ENCODE results near the gene CTTNBP2.

Gene CTTNBP2

GRCh38 chr7:117870448-117871130 is 2.7 kb downstream of the CTTNBP2 start:
- FAIRE-seq: no peak

- no peak for FAIRE-seq
Measured at GRCh38 chr7:117869374-117869773, 3.9 kb downstream of the CTTNBP2 start.

DNA sequence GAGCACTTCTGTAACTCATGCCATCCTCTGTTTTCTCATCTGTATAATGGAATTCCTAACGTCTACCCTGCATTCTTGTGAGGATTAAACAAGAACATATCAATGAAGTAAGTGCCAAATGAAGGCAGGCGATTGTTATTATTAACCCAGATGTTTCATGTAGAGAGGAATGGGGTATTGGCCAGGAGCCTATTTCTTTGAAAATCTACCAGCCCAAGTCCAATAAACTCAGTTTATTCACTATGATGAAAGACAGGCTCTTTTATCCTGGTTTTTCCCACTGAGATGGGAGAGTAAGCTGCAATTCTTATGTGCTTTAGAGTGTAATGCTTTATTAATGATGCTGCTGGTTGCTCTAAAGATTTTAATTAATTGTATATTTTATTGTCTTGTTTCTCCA is 9.6 kb downstream of the CTTNBP2 start:
- FAIRE-seq: no peak

GRCh38 chr7:117862378-117862777 is 10.9 kb downstream of the CTTNBP2 start:
- no peak for FAIRE-seq

- FAIRE-seq: no peak
Measured at GRCh38 chr7:117859246-117859812, 13.9 kb downstream of the CTTNBP2 start.

DNA sequence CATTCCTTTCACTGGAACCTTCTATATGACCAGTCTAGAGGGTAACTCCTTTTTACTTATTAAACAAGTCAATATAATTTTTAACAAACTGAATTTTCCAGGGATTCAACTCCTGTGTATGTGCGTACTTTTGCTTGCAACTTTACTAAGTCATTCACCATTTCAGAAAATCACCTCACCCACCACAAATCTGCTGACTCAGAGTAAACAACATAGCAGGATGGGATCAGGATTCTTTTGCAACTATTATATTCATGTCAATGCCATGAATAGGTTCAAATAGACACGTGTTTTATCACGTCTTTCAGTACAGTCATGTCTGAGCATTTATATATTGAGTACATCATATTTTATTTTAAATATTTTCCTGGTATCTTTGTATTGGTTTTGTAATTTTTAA is 14.5 kb downstream of the CTTNBP2 start:
- no peak for FAIRE-seq

GRCh38 chr7:117857718-117858117 is 15.5 kb downstream of the CTTNBP2 start:
- FAIRE-seq: no peak

DNA sequence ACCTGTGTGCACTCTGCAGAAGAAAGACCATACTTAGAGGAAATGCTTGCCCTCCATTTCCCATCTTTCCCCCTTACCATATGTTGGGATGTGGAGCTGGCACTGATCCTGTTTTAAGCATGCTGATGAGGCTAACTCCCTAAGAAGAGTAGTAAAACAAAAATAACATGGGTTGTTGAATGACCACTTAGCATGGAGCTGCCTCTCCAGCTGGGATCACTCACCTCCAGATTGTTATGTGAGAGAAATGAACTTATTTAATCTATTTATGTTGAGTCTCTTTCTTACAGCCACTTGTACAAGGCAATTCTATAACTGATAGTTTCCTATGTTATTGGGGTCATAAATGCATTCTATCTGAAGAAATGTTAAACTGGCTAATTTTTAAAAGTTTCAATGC is 17.0 kb downstream of the CTTNBP2 start:
- FAIRE-seq: no peak

- no peak for FAIRE-seq
Measured at GRCh38 chr7:117854186-117854585, 19.1 kb downstream of the CTTNBP2 start.

DNA sequence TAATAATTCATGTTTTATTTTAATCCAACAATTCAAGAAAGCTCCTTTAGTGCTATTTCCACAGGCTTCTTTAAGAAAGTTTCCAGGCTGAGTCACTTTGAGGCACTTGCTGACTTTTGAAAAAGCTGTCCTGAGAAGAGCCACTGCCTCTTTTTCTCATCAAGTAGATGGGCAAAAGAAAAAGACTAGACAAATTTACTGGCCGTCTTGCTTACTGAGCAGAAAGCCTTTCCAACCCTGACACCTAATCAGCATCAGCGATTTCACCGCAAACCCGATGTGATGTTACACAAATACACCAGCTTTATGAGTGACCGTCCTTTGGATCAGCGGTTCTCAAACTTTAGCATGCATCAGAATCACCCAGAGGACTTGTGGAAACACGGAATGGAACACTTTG is 24.3 kb downstream of the CTTNBP2 start:
- no peak for FAIRE-seq

GRCh38 chr7:117844678-117845077 is 28.6 kb downstream of the CTTNBP2 start:
- FAIRE-seq: no peak

GRCh38 chr7:117841611-117842010 is 31.6 kb downstream of the CTTNBP2 start:
- FAIRE-seq: no peak

- FAIRE-seq: no peak
Measured at GRCh38 chr7:117841011-117841410, 32.2 kb downstream of the CTTNBP2 start.

GRCh38 chr7:117839507-117839906 is 33.7 kb downstream of the CTTNBP2 start:
- FAIRE-seq: no peak

DNA sequence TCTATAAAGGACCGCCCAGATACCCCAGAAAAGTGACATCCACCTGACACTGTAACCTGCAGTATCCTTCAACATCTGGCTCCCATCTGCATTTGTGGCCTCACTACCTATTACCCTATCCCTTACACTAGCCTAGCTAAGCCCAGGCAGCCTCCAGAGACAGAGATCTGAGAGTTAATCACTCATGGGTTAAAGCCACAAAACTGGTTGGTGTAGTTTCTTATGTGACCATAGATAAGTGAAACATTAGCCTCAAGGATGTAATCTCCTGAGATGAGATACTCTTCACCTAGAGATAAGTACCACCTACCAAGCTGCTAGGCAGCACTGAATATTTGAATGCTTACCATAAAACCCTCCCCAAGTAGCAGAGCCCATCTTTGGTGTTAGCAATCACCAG is 35.4 kb downstream of the CTTNBP2 start:
- FAIRE-seq: no peak

- no peak for FAIRE-seq
Measured at GRCh38 chr7:117835016-117835664, 38.1 kb downstream of the CTTNBP2 start.

DNA sequence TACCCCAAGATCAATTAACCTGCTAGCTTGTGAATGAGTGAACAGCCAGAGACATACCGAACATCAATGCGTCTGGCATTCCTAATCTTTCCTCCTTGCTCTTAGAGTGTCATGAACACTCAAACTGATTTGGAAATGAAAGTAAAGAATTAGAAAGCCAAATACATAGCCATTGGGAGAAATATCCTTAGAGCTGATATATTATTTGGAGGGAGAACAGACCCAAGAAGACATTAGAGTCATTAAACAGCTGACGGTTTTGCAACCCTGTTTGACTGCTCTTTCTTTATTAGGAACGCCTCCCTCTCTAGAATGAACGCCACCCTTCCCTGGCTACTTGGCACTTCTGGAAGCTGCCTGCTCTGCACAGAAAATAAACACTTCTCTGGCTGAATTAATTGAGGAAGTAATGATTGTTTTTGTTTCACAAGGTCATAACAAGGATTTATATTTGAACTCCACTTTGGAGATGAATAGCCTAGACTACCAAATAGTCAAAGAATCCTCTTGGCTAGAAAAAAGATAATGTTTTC is 42.8 kb downstream of the CTTNBP2 start:
- FAIRE-seq: no peak

- FAIRE-seq: no peak
Measured at GRCh38 chr7:117829450-117830117, 43.7 kb downstream of the CTTNBP2 start.

GRCh38 chr7:117828825-117829224 is 44.4 kb downstream of the CTTNBP2 start:
- no peak for FAIRE-seq

DNA sequence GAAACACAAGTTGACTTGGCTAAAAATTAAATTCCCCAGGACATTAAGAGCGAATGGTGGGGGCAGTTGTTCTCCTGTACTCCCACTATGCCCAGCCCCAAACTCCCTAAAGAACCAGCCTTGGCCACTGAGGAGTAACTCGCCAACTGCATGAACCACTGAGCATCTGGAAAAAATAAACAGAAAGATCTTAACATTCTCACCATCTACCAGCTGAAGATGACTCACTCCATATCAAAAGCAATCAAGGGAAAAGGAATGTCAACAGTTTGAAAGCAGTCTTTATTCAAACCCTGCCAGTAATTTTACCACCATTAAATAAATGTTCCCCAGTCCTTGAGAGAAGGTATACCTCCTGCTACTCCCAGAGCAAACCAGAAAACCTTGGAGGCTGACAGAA is 45.4 kb downstream of the CTTNBP2 start:
- FAIRE-seq: no peak

- no peak for FAIRE-seq
Measured at GRCh38 chr7:117825132-117825531, 48.1 kb downstream of the CTTNBP2 start.

GRCh38 chr7:117824592-117824991 is 48.6 kb downstream of the CTTNBP2 start:
- no peak for FAIRE-seq

DNA sequence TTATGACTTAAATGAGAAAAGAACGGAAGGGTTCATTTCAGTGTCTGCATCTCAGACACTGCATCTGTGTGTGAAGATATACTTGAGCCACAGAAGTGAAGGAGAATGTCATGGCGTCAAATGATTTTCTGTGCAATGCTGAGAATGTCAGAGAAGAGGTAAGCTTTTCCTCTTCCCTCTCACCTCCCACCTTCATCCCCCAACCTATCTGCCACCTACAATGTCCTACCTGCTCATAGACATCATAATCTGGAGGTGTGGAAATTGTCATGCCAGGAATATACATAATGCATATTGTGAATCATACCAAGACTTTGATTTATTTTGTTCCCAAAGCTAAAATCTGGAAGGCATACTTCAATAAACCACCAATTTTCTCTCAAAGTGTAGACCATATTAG is 53.7 kb downstream of the CTTNBP2 start:
- FAIRE-seq: no peak

- FAIRE-seq: no peak
Measured at GRCh38 chr7:117818232-117818631, 55.0 kb downstream of the CTTNBP2 start.

All from colon (tissue), 2 donors.